Measurements from ENCODE around the gene FRY.

FRY gene

DNA sequence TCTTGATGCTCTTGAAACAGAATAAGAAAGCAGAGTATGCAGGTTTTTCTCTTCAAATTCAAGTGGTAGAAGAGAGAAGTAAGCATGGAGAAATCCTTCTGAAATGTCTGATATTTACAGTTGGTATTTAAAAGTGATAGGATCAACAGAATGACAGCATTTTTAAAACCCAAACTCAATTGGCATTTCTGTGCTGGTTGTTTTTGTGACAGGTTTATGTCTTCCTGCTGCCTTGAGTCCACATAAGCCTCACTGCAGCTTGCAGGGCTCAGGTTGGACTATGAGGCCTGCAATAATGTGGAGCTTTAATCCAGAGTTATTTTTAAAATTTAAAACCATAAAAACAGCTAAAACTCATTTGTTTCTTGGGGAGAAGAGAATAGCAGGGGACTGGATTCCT, 178.5 kb downstream of the FRY start:
- no peak for DNase-seq (ENCODE audit: low read depth in 2 of 2, low spot score in 1 of 2)

DNA sequence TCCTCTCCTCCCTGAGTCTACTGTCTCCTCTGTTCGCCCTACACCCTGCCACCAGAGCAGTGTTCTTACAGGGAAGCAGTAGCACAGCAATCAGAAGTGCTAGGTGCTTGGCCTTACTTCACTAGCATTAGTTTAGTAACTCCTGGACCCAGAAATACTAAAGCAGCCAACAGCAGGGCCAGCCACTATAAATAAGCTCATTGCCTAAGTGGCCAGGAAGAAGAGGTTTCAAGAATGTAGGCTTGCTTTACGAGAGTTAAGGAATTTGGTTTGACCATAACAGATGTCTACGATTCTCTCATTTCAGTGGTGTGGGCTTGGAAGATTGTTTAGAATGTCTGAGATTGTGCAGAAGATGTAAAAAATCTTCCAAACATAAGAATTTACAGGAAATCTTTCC, 180.2 kb downstream of the FRY start:
- DNase-seq (ENCODE audit: low read depth in 2 of 2, low spot score in 1 of 2), result no peak

GRCh38 chr13:32212421-32212820, 180.8 kb downstream of the FRY start:
- DNase-seq (ENCODE audit: low read depth in 2 of 2, low spot score in 1 of 2), result no peak

- no peak for DNase-seq (ENCODE audit: low read depth in 2 of 2, low spot score in 1 of 2)
Observed at GRCh38 chr13:32213626-32214025, 182.1 kb downstream of the FRY start.

- DNase-seq (ENCODE audit: low read depth in 2 of 2, low spot score in 1 of 2), result no peak
Observed at GRCh38 chr13:32214071-32214470, 182.5 kb downstream of the FRY start.

GRCh38 chr13:32216281-32216680, 184.7 kb downstream of the FRY start:
- no peak for DNase-seq (ENCODE audit: low read depth in 2 of 2, low spot score in 1 of 2)

GRCh38 chr13:32222046-32222676, 190.6 kb downstream of the FRY start:
- no peak for DNase-seq (ENCODE audit: low read depth in 2 of 2, low spot score in 1 of 2)

GRCh38 chr13:32224916-32225315, 193.3 kb downstream of the FRY start:
- DNase-seq (ENCODE audit: low read depth in 2 of 2, low spot score in 1 of 2), result no peak

GRCh38 chr13:32225481-32225931, 193.9 kb downstream of the FRY start:
- no peak for DNase-seq (ENCODE audit: low read depth in 2 of 2, low spot score in 1 of 2)

DNA sequence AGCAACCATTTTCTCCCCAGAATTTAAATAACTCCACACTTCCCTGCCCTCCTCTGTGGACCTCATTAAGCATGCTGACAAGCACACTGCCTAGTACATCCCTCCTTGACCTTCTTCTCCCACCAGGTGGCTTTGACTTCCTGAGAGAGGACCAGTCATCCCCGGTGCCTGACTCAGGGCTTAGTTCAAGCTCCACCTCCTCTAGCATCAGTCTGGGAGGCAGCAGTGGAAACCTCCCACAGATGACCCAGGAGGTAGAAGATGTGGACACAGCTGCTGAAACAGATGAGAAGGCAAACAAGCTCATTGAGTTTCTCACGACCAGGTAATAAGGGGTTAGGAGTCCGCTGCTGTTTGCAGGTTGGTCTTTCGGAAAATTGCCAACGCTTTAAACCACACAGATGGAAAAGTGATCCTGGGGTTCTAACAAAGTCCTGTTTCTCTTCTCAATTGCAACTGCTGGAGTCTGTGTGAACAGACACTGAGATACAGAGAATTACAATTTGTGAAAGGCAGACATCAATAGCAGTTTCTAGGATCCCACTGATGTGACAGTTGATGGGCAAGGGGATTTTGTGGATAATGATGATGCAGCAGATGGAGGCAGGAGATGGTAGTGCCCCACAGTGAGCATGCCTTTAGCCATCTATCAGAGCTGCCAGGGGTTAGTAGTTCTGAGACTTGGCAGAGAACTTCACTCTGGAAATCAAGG, 196.9 kb downstream of the FRY start:
- no peak for DNase-seq (ENCODE audit: low read depth in 2 of 2, low spot score in 1 of 2)

GRCh38 chr13:32229443-32229842, 197.9 kb downstream of the FRY start:
- no peak for DNase-seq (ENCODE audit: low read depth in 2 of 2, low spot score in 1 of 2)

DNA sequence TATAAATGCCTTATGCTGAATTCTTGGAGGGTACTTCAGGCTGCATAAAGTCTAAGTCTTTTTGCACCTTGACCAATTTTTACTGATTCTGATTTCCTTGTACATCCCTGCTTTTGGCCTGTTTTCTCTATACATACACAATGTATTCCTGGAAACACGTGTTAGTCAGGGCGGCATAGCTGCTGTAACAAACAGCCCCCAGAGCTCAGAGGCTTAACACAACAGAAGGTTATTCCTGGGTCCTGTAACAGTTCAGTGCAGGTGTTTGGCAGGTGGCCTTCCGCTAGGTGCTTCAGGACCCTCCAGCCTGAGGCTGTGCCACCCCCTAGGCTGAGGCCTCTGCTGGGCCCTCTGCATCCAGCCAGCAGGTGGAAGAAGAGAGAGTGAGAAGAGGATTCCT, 200.7 kb downstream of the FRY start:
- no peak for DNase-seq (ENCODE audit: low read depth in 2 of 2, low spot score in 1 of 2)

DNA sequence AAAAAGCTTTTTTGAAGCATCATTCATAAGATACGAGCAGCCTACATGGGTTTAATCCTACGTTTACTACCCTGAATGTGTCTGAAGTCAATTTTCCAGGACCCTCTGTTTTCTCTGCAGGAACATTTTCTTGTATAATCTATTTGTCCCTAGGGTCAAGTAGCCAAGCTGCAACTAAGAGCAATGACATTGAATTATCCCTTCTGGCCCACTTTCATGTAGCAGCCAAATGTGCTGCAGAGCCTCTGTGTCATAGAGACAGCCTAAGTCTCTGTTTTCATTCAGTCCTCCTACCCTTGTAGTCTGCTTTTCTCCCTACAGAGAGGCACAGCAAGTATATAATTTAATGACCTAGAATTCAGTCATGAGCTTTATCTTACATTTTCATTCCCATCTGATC, 201.5 kb downstream of the FRY start:
- no peak for DNase-seq (ENCODE audit: low read depth in 2 of 2, low spot score in 1 of 2)

- no peak for DNase-seq (ENCODE audit: low read depth in 2 of 2, low spot score in 1 of 2)
Observed at GRCh38 chr13:32234914-32235313, 203.3 kb downstream of the FRY start.

GRCh38 chr13:32237681-32238080, 206.1 kb downstream of the FRY start:
- no peak for DNase-seq (ENCODE audit: low read depth in 2 of 2, low spot score in 1 of 2)

- DNase-seq (ENCODE audit: low read depth in 2 of 2, low spot score in 1 of 2), result no peak
Observed at GRCh38 chr13:32243695-32244094, 212.1 kb downstream of the FRY start.

GRCh38 chr13:32245555-32245954, 214.0 kb downstream of the FRY start:
- no peak for DNase-seq (ENCODE audit: low read depth in 2 of 2, low spot score in 1 of 2)

GRCh38 chr13:32246468-32246867, 214.9 kb downstream of the FRY start:
- DNase-seq (ENCODE audit: low read depth in 2 of 2, low spot score in 1 of 2), result peak in 1 of 2 donors; percentile 7

GRCh38 chr13:32247887-32248286, 216.3 kb downstream of the FRY start:
- no peak for DNase-seq (ENCODE audit: low read depth in 2 of 2, low spot score in 1 of 2)

GRCh38 chr13:32248801-32249200, 217.2 kb downstream of the FRY start:
- DNase-seq (ENCODE audit: low read depth in 2 of 2, low spot score in 1 of 2), result no peak

GRCh38 chr13:32252812-32253438, 221.4 kb downstream of the FRY start:
- no peak for DNase-seq (ENCODE audit: low read depth in 2 of 2, low spot score in 1 of 2)

DNA sequence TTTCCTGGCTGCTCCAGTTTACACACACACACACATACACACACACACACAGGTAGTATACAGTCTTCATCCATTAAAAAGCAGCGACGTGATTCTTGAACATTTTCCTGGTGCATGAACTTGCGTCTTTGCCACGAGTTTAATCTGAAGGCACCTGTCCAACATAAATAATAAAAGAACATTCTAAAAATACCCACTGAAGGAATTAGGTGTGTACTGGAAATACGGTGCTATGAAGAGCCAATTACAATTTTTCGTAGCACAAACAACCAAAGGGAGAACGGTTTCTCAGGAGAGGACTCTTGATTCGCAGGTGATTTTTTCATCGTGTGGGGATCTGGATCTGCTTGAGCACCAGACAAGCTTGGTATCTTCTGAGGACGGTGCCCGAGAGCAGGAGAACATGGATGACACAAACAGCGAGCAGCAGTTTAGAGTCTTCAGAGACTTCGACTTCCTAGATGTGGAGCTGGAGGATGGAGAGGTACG, 222.4 kb downstream of the FRY start:
- no peak for DNase-seq (ENCODE audit: low read depth in 2 of 2, low spot score in 1 of 2)

Data from stimulated activated CD8-positive, alpha-beta memory T cell treated with anti-CD3 and anti-CD28 coated beads, Interleukin-4, amount 100 ng/mL, for 1 hour (primary cell).